Astrocyte (in vitro differentiated cells and primary cell): ENCODE data around the gene ARL5A.

Experiments
- EZH2 ChIP-seq: IDR thresholded peaks from 2 replicates; pipeline ENCODE4 v1.6.1; 2012; ENCODE audit warnings: mild to moderate bottlenecking, low read length, inconsistent platforms; ENCODE audit not compliant: insufficient read depth
- TF ChIP-seq, protein P1 (sequence below): IDR thresholded peaks from 2 replicates; pipeline ENCODE4 v1.5.1; 2011; ENCODE audit warnings: low read depth, mild to moderate bottlenecking, inconsistent platforms, low read length, moderate library complexity; ENCODE audit not compliant: insufficient read depth

DNA sequence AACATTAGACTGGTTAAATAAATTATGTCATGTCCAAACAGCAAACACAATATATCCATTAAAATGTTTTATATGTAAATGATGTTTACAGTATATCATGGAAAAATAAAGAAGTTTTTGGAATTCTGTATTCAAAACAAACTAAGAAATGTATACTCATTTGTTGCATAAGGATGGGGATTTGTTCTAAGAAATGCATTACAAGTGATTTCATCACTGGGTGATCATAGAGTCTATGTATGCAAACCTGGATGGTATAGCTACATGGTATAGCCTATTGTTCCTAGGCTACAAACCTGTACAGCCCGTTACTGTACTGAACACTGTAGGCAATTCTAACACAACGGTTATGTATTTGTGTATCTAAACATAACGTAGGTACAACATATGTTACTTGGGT, 35.1 kb downstream of the ARL5A start:
- TF ChIP-seq, protein P1, sequence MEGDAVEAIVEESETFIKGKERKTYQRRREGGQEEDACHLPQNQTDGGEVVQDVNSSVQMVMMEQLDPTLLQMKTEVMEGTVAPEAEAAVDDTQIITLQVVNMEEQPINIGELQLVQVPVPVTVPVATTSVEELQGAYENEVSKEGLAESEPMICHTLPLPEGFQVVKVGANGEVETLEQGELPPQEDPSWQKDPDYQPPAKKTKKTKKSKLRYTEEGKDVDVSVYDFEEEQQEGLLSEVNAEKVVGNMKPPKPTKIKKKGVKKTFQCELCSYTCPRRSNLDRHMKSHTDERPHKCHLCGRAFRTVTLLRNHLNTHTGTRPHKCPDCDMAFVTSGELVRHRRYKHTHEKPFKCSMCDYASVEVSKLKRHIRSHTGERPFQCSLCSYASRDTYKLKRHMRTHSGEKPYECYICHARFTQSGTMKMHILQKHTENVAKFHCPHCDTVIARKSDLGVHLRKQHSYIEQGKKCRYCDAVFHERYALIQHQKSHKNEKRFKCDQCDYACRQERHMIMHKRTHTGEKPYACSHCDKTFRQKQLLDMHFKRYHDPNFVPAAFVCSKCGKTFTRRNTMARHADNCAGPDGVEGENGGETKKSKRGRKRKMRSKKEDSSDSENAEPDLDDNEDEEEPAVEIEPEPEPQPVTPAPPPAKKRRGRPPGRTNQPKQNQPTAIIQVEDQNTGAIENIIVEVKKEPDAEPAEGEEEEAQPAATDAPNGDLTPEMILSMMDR = no peak
- TF ChIP-seq EZH2 = no peak
